GM23248 (cell line): ENCODE data around the gene PTPRK. TPM values are rescaled to one million over a fixed set of nuclear protein-coding genes. Genes with fewer than 3 reads are reported as not detected.

Source experiments
- DNase-seq: peaks from one replicate; pipeline ENCODE4 v3.0.0-alpha.2; 2015
- H2AFZ ChIP-seq: fragments of 200-600 bp; sonication (generic); 2 replicates; pipeline ENCODE4 v1.6.1; 2016; ENCODE audit warnings: antibody characterized with exemption
- H3F3A ChIP-seq: fragments of 200-600 bp; sonication (generic); 2 replicates; pipeline ENCODE4 v1.6.1; 2016; ENCODE audit warnings: mild to moderate bottlenecking, antibody characterized with exemption, mixed run types; ENCODE audit not compliant: insufficient read depth
- H3K27ac ChIP-seq: fragments of 200-600 bp; sonication (generic); 2 replicates; pipeline ENCODE4 v1.5.1; 2016; ENCODE audit warnings: mild to moderate bottlenecking
- H3K27me3 ChIP-seq: fragments of 200-600 bp; sonication (generic); replicated peaks from 2 replicates; pipeline ENCODE4 v1.6.1; 2016; ENCODE audit warnings: mild to moderate bottlenecking; ENCODE audit not compliant: insufficient read depth
- H3K36me3 ChIP-seq: fragments of 200-600 bp; sonication (generic); 2 replicates; pipeline ENCODE4 v1.6.1; 2016; ENCODE audit warnings: low read depth, mild to moderate bottlenecking
- H3K4me1 ChIP-seq: fragments of 200-600 bp; sonication (generic); 2 replicates; pipeline ENCODE4 v1.6.1; 2016; ENCODE audit warnings: mild to moderate bottlenecking; ENCODE audit not compliant: insufficient read depth
- H3K4me2 ChIP-seq: fragments of 200-600 bp; sonication (generic); one replicate; pipeline ENCODE4 v1.6.1; 2016; ENCODE audit warnings: mild to moderate bottlenecking; ENCODE audit not compliant: unreplicated experiment
- H3K4me3 ChIP-seq: fragments of 200-600 bp; sonication (generic); 2 replicates; pipeline ENCODE4 v1.5.1; 2016; ENCODE audit warnings: mild to moderate bottlenecking
- H3K79me2 ChIP-seq: fragments of 200-600 bp; sonication (generic); 2 replicates; pipeline ENCODE4 v1.6.1; 2016; ENCODE audit warnings: mild to moderate bottlenecking; ENCODE audit not compliant: insufficient read depth
- H3K9ac ChIP-seq: fragments of 200-600 bp; sonication (generic); 2 replicates; pipeline ENCODE4 v1.6.1; 2016; ENCODE audit warnings: mild to moderate bottlenecking
- H3K9me2 ChIP-seq: fragments of 200-600 bp; sonication (generic); 2 replicates; pipeline ENCODE4 v1.6.1; 2016; ENCODE audit warnings: mixed run types, mild to moderate bottlenecking, moderate library complexity; ENCODE audit not compliant: insufficient read depth
- H3K9me3 ChIP-seq: fragments of 200-600 bp; sonication (generic); one replicate; pipeline ENCODE4 v1.6.1; 2017; ENCODE audit warnings: low read depth
- H4K20me1 ChIP-seq: fragments of 200-600 bp; sonication (generic); 2 replicates; pipeline ENCODE4 v1.6.0; 2016; ENCODE audit not compliant: insufficient read depth
- EZH2 ChIP-seq: fragments of 200-600 bp; sonication (generic); IDR thresholded peaks from 2 replicates; pipeline ENCODE4 v1.6.1; 2018; ENCODE audit warnings: antibody characterized with exemption, mild to moderate bottlenecking; ENCODE audit not compliant: insufficient read depth, poor library complexity, severe bottlenecking
- EZH2phosphoT487 ChIP-seq: fragments of 200-600 bp; sonication (generic); IDR thresholded peaks from 2 replicates; pipeline ENCODE4 v1.6.1; 2018; ENCODE audit warnings: antibody characterized with exemption, moderate library complexity, mild to moderate bottlenecking, low read depth; ENCODE audit not compliant: insufficient read depth
- WGBS, 2 experiments: methylation state at CpG; one replicate each; pipeline ENCODE4 v1.1.6; 2015 to 2017; ENCODE audit warnings: low lambda C conversion rate in 2 of 2, low coverage in 1 of 2; ENCODE audit errors: missing lambda C conversion rate in 2 of 2; 5-methylcytosine and 5-hydroxymethylcytosine counted together
- in situ Hi-C: fragments of 300-500 bp; cut with MboI; formaldehyde crosslinking; loops from 2 replicates; pipeline ENCODE4 v1.15.0; 2020
- polyA plus RNA-seq: library from polyadenylated mRNA; unstranded; fragments of >200 nt; fragmentation: Nextera tagmentation; extraction: Ambion mirVana; gene quantifications from 2 replicates; pipeline ENCODE4 v1.2.1, GENCODE V29; 2016
- total RNA-seq: library from RNA; depleted of rRNA; stranded (reverse); fragments of >200 nt; shearing (Covaris generic); gene quantifications from 2 replicates; pipeline ENCODE4 v1.2.3, GENCODE V29; 2014

The PTPRK gene
- total and polyA plus RNA-seq, 2 experiments from 2014 or later, result 22.3 to 34.5 TPM

GRCh38 chr6:128174724-128175123, 345.7 kb downstream of the PTPRK start:
- in situ Hi-C loops, result no loop called here
- TF ChIP-seq EZH2phosphoT487, result no peak
- TF ChIP-seq EZH2, result no peak
- peaks cover 7% of the 10 kb centered on the region; the same call in 1 of the 2 replicates for H3K4me1 ChIP-seq

GRCh38 chr6:128172752-128173682, 347.4 kb downstream of the PTPRK start:
- no peak overlapping the region for H3K4me2 ChIP-seq
- TF ChIP-seq EZH2 (no peak), EZH2phosphoT487 (no peak)
- in situ Hi-C loops, result no loop called here

More at GRCh38 chr6:128174724-128175123, 345.7 kb downstream of the PTPRK start:
- no peak overlapping the region for H3K9ac ChIP-seq
- no peaks in the 10 kb centered on the region for H3F3A ChIP-seq
- H3K79me2 ChIP-seq, result no peaks in the 10 kb centered on the region
- no peaks in the 10 kb centered on the region for H3K9me3 ChIP-seq
- H3K27ac ChIP-seq, result no peak overlapping the region
- H3K4me3 ChIP-seq, result no peak overlapping the region
- no peaks in the 10 kb centered on the region for H3K9me2 ChIP-seq
- H2AFZ ChIP-seq, result no peak overlapping the region
- no peaks in the 10 kb centered on the region for H3K27me3 ChIP-seq
- H4K20me1 ChIP-seq, result no peaks in the 10 kb centered on the region
- no peak for DNase-seq
- H3K36me3 ChIP-seq, result no peaks in the 10 kb centered on the region
- H3K4me2 ChIP-seq, result no peak overlapping the region

GRCh38 chr6:128172081-128172480, 348.3 kb downstream of the PTPRK start:
- H4K20me1 ChIP-seq, result no peaks in the 10 kb centered on the region
- H3K4me1 ChIP-seq, result peaks cover 7% of the 10 kb centered on the region; the same call in 1 of the 2 replicates
- H3K9me3 ChIP-seq, result no peaks in the 10 kb centered on the region
- no peaks in the 10 kb centered on the region for H3K27me3 ChIP-seq
- peak; percentile 20 for DNase-seq
- H2AFZ ChIP-seq, result no peak overlapping the region
- no peaks in the 10 kb centered on the region for H3F3A ChIP-seq
- no peak overlapping the region for H3K4me2 ChIP-seq
- H3K79me2 ChIP-seq, result no peaks in the 10 kb centered on the region
- no peak for TF ChIP-seq EZH2
- no peak for TF ChIP-seq EZH2phosphoT487
- H3K9me2 ChIP-seq, result no peaks in the 10 kb centered on the region
- no peaks in the 10 kb centered on the region for H3K36me3 ChIP-seq
- no peak overlapping the region for H3K27ac ChIP-seq
- H3K4me3 ChIP-seq, result no peak overlapping the region
- no peak overlapping the region for H3K9ac ChIP-seq
- in situ Hi-C loops, result no loop called here

More at GRCh38 chr6:128172752-128173682, 347.4 kb downstream of the PTPRK start:
- no peak overlapping the region for H2AFZ ChIP-seq
- no peaks in the 10 kb centered on the region for H3K9me3 ChIP-seq
- H3K79me2 ChIP-seq, result no peaks in the 10 kb centered on the region
- no peaks in the 10 kb centered on the region for H4K20me1 ChIP-seq
- no peak overlapping the region for H3K27ac ChIP-seq
- no peak overlapping the region for H3K4me3 ChIP-seq
- H3F3A ChIP-seq, result no peaks in the 10 kb centered on the region
- H3K36me3 ChIP-seq, result no peaks in the 10 kb centered on the region
- H3K27me3 ChIP-seq, result no peaks in the 10 kb centered on the region
- WGBS, 2 experiments, result 46 to 47% methylated on average over 4 of the region's 4 CpGs
- H3K4me1 ChIP-seq, result peaks cover 7% of the 10 kb centered on the region; the same call in 1 of the 2 replicates
- H3K9me2 ChIP-seq, result no peaks in the 10 kb centered on the region
- H3K9ac ChIP-seq, result no peak overlapping the region
- no peak for DNase-seq

DNA sequence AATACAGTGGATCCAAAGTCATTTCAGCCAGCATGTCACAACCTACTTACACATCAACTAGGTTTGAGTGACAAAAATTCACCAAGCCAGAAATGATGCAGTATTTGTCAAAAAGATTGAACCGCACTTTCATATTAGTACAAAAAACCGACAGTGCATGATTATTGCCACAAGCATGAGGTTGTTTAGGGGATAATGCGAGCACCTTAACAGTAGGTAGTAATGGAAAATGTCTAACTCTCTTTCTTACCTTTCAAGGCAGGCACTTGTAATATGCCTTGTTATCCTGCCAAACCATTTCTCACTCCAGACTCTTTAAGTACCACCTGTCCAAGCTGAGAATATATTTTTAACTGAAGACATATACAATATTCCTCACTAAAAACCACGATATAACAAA, 349.2 kb downstream of the PTPRK start:
- Histone ChIP-seq H3K4me2 (no peak overlapping the region), H3K9me2 (no peaks in the 10 kb centered on the region), H3K9ac (no peak overlapping the region), H3K36me3 (no peaks in the 10 kb centered on the region), H3K4me3 (no peak overlapping the region), H3K9me3 (no peaks in the 10 kb centered on the region), H4K20me1 (no peaks in the 10 kb centered on the region), H3K27ac (no peak overlapping the region), H3K27me3 (no peaks in the 10 kb centered on the region), H3K4me1 (peaks cover 7% of the 10 kb centered on the region; the same call in 1 of the 2 replicates), H3F3A (no peaks in the 10 kb centered on the region), H3K79me2 (no peaks in the 10 kb centered on the region), H2AFZ (no peak overlapping the region)
- in situ Hi-C loops, result no loop called here
- 97 to 98% methylated on average over 4 of the region's 4 CpGs for WGBS, 2 experiments
- DNase-seq, result no peak
- TF ChIP-seq EZH2phosphoT487, result no peak
- no peak for TF ChIP-seq EZH2
